SKM-1 (cell line): ENCODE data around the gene TLR9.
A peak's percentile ranks its signal among the peaks of the same experiment; 100 is the strongest.

Source experiments
- DNase-seq: peaks from one replicate; lab custom pipeline; 2025; ENCODE audit not compliant: unreplicated experiment; lab: John Stamatoyannopoulos, UW

The TLR9 gene

DNA sequence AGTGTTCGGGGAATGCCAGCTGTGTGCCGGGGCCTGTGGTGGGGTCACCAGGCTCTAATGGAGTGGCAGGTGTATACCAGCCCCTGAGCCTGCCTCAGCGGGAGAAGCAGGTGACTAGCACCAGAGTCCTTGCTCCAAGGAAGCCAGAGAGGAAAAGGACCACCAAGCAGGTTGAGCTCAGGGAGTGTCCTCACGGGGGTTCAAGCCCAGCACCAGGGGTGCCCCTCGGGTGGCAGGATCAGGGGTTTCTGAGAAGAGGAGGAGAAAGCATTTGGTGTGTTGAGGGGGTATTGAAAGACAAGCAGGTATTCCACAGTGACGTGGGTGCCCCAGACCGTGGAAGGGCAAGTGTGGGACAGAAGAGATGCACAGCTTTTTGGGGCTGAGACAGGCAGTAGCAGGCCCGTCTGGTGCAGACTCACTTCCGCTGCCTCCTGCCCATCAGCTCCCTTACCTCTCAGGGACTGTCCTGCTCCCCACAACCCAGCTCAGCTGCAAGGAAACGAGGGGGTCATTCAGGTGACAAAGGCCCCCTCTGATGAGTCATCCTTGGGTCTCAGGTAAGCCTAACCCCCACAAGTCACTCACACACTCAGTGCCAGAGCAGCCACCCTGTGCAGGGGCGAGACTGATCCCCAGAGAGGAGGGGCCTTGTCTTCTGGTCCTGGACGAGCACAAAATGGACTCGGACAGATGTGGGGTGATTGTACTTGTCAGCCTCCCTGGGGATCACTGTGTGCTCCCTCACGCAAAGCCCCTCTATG lies 49.8 kb downstream of the TLR9 start:
- DNase-seq = no peak

GRCh38 chr3:52174896-52175295 lies 50.5 kb downstream of the TLR9 start:
- DNase-seq = peak; percentile 17

DNA sequence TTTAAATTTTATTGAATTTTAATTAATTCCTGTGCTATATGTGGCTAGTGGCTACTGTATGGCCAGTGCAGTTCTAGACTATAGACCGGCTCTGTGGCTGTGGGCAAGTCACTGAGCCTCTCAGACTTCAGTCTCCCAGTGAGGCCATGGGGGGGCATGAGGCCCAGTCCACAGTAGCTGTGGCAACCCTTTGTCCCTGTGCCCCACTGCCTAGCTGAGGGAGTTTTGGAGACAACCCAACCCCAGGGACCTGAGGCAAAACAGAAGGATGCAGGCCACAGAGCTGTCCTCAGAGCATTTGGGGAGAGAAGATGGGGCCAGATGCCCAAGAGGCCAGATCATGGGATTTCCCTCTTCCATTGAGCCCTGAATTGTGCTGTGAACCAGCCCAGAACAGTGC lies 52.3 kb downstream of the TLR9 start:
- DNase-seq = no peak

DNA sequence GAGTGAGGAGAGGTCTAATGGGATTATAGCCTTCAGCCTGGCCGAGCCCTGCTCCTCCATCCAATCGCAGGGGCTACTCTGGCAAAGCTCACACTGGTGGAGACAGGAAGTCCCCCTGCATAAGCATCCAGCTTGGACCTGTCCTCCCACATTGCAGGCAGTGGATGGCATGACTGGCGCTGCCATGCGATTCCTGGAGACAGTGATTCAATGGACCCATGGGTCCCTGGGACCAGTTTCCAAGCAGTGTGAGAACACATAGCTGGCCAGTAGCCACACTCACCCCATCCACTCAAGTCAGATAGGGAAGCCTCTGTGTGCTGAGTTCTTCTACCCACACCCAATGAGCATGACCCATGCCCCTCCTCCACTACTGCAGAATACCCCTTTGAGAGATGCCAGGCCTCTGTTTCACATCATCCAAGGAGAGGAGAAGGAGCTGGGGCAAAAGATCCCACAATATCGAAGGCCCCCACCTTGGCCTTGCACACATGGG lies 53.1 kb downstream of the TLR9 start:
- DNase-seq = no peak

- DNase-seq = no peak
These were observed 53.8 kb downstream of the TLR9 start for GRCh38 chr3:52171514-52172261.
